ENCODE data around the gene CAPZB. TPM values are rescaled to one million over a fixed set of nuclear protein-coding genes. Genes with fewer than 3 reads are reported as not detected.

The CAPZB gene
- total RNA-seq, 4 donors from 2014 or later, result 84.7 to 124 (median 103) TPM

DNA sequence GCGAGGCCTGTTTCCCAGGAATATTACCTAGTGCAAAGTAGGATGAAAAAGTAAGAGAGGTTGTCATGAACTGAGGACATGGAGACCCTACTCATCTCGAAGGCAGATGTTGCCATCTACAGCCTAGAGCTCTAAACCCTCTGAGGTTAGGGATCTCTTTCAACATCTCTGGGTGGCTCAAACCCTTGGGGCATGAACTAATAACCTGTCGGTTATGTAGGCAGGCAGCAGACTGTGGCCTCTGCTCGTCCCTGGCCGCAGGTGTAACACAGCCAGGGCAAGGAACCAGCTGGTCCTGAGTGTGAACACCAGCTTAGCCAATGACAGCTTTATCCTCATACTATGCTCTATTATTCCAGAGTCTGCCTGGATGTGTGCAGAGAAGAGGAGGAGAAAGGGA, 13.2 kb downstream of the CAPZB start:
- no peak for DNase-seq (ENCODE audit: low spot score in 2 of 2)
- WGBS, 2 donors, result 55 to 75% methylated on average over 5 of the region's 5 CpGs
- no peak for TF ChIP-seq POLR2A (IDR thresholded peaks at IDR 0.05)
- TF ChIP-seq, protein P1, sequence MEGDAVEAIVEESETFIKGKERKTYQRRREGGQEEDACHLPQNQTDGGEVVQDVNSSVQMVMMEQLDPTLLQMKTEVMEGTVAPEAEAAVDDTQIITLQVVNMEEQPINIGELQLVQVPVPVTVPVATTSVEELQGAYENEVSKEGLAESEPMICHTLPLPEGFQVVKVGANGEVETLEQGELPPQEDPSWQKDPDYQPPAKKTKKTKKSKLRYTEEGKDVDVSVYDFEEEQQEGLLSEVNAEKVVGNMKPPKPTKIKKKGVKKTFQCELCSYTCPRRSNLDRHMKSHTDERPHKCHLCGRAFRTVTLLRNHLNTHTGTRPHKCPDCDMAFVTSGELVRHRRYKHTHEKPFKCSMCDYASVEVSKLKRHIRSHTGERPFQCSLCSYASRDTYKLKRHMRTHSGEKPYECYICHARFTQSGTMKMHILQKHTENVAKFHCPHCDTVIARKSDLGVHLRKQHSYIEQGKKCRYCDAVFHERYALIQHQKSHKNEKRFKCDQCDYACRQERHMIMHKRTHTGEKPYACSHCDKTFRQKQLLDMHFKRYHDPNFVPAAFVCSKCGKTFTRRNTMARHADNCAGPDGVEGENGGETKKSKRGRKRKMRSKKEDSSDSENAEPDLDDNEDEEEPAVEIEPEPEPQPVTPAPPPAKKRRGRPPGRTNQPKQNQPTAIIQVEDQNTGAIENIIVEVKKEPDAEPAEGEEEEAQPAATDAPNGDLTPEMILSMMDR (IDR thresholded peaks at IDR 0.05), result no peak
- intact Hi-C loops (cut with DNase I; ENCODE audit: low total_unique reads), result no loop called here
- H3K4me3 ChIP-seq (ENCODE audit: low read depth, poor library complexity, severe bottlenecking), result no peak overlapping the region

DNA sequence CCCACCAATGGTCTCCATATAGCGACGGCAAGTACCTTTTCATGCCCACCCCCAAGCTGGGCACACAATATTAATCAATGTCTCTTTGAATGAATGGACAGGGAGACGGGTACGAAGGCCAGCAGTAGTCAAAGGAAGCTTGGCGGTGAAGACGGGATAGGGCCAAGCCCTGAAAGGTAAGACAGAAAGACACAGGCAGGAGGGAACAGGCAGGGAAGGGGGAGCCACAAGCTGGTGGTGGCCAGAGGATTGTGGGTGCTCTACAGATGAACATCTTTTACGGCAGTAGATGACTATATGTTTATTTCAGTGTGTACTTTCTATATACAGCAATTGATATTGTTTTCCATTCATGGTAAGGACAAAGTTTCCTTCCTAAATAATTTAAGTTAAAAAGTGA, 16.3 kb downstream of the CAPZB start:
- intact Hi-C loops (cut with DNase I; ENCODE audit: low total_unique reads), result no loop called here
- H3K4me3 ChIP-seq (ENCODE audit: low read depth, poor library complexity, severe bottlenecking), result no peak overlapping the region
- WGBS, 2 donors, result 71 to 76% methylated on average over 7 of the region's 7 CpGs
- TF ChIP-seq, protein P1 (IDR thresholded peaks at IDR 0.05), result no peak
- no peak for TF ChIP-seq POLR2A (IDR thresholded peaks at IDR 0.05)
- DNase-seq (ENCODE audit: low spot score in 2 of 2), result no peak

DNA sequence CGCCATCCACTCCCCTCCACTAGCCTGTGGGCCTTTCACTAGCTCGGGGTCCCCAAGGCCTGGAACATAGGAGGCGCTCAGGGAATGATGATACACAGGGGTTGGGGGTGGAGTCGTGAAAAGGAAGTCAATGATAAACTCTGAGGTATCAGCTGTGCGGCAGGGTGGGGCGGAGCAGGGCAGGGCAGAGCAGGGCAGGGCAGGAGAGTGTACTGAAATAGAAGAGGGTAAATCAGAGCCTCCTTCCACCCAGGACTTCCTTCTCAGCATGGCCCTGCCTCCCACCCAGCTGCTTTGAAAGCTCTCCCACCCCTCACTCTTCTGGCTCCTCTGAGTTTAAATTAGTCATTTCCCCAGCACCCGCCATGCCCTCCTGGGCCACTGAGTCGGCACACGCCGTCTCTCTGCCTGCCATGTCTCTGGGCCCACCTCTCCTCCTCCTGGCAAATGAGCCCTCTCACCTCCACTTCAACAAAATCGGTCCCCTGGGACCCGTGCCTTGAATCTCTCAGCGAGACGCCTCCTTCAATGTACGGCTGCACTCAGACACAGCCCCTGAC, 16.9 kb downstream of the CAPZB start:
- WGBS, 2 donors, result 57 to 64% methylated on average over 15 of the region's 15 CpGs
- no peak overlapping the region for H3K4me3 ChIP-seq (ENCODE audit: low read depth, poor library complexity, severe bottlenecking)
- intact Hi-C loops (cut with DNase I; ENCODE audit: low total_unique reads), result no loop called here

DNA sequence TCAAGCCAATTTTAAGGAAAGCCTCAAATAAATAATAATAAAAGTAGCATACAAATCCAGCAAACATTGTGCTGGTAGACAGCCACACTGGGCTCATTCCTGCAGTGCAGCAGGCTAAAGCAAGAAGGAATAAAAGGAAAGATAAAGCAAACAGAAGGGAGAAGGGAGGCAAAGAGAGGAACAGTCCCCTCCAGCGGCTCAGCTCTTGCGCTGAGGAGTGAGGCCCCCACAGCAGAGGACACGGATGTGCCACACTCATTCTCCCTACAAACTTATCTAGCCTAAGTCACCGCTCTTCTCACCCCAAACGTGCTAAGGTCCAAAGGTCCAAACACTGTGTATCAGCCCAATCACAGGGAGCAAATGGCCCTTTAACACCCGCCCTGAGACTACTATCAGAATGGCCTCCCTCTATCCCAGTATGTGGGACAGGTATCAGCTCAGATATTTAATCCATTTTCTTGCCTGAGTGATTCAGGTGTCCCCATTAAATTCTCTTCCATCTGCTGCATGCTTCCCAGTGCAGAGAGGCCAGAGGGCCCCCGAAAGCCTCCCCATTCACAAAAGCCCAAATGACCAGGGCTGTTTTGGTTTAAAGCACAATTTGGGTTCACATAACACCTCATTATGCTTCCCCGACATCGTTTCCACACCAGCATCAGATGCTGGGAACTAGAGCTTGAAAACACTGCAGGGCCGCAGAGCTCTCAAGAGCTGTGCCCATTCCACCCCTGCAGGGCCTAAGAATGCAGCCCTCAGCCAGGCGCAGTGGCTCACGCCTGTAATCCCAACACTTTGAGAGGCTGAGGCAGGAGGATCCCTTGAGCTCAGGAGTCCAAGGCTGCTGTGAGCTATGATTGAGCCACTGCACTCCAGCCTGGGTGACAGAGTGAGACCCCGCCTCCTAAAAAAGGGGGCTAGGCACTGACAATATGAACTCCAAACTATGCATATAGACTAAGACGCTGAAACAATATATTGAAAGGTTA, 17.8 kb downstream of the CAPZB start:
- H3K4me3 ChIP-seq (ENCODE audit: low read depth, poor library complexity, severe bottlenecking), result no peak overlapping the region
- intact Hi-C loops (cut with DNase I; ENCODE audit: low total_unique reads), result no loop called here
- no peak for TF ChIP-seq POLR2A (IDR thresholded peaks at IDR 0.05)
- TF ChIP-seq, protein P1 (IDR thresholded peaks at IDR 0.05), result no peak

More for the DNA sequence above, 16.9 kb downstream of the CAPZB start:
- peak in 1 of 2 donors; percentile 92 for DNase-seq (ENCODE audit: low spot score in 2 of 2)
- TF ChIP-seq, protein P1 (IDR thresholded peaks at IDR 0.05), result no peak
- TF ChIP-seq POLR2A (IDR thresholded peaks at IDR 0.05), result no peak

DNA sequence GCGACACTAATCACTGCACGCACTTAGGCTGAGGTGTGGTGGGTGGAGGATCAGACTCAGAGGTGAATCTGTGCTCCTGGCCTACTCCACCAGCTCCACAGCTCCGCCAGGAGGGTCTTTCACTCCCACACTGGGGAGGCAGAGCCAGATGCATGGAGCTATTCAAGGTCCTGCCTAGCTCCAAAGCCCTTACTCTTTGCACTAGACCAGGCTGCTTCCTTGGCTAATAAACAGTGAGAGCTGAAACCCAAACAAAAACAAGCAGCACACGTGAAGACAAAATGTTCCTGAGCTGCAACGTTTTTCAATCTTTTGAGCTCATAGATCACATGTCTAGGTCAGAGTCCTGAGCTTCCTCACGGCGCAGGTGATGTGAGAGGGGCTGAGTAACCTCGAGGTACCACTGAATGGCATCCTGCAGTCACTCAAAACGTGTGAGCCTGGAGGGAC, 19.2 kb downstream of the CAPZB start:
- intact Hi-C loops (cut with DNase I; ENCODE audit: low total_unique reads), result no loop called here
- 67 to 70% methylated on average over 9 of the region's 9 CpGs for WGBS, 2 donors
- no peak overlapping the region for H3K4me3 ChIP-seq (ENCODE audit: low read depth, poor library complexity, severe bottlenecking)
- no peak for DNase-seq (ENCODE audit: low spot score in 2 of 2)
- TF ChIP-seq POLR2A (IDR thresholded peaks at IDR 0.05), result no peak

More for the DNA sequence above, 17.8 kb downstream of the CAPZB start:
- WGBS, 2 donors, result 78 to 84% methylated on average over 14 of the region's 14 CpGs
- DNase-seq (ENCODE audit: low spot score in 2 of 2), result no peak

DNA sequence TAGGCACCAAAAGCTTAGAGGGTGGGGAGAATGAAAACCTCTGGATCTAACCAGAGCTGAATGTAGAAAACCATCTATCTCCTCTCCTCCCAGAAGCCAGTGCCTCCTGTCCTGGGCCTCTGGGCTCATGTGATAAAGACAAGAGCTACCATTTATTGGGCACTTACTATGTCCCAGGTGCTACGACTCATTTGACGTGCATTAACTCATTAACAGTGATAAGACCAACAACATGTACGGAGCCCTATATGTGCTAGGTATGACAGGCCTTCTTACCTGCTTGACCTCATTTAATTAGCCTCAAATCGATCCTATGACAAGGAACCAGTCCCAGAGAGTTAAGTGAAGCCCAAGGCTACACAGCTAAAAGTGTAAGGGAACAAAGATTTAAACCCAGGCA, 19.7 kb downstream of the CAPZB start:
- DNase-seq (ENCODE audit: low spot score in 2 of 2), result no peak
- intact Hi-C loops (cut with DNase I; ENCODE audit: low total_unique reads), result no loop called here
- H3K4me3 ChIP-seq (ENCODE audit: low read depth, poor library complexity, severe bottlenecking), result no peak overlapping the region
- WGBS, 2 donors, result 72 to 87% methylated on average over 4 of the region's 4 CpGs
- TF ChIP-seq, protein P1 (IDR thresholded peaks at IDR 0.05), result no peak

All from lower leg skin (tissue), 4 donors.